ENCODE data around the gene POLL. TPM values are rescaled to one million over a fixed set of nuclear protein-coding genes. Genes with fewer than 3 reads are reported as not detected.

Gene POLL
- 25.9 TPM for total RNA-seq

DNA sequence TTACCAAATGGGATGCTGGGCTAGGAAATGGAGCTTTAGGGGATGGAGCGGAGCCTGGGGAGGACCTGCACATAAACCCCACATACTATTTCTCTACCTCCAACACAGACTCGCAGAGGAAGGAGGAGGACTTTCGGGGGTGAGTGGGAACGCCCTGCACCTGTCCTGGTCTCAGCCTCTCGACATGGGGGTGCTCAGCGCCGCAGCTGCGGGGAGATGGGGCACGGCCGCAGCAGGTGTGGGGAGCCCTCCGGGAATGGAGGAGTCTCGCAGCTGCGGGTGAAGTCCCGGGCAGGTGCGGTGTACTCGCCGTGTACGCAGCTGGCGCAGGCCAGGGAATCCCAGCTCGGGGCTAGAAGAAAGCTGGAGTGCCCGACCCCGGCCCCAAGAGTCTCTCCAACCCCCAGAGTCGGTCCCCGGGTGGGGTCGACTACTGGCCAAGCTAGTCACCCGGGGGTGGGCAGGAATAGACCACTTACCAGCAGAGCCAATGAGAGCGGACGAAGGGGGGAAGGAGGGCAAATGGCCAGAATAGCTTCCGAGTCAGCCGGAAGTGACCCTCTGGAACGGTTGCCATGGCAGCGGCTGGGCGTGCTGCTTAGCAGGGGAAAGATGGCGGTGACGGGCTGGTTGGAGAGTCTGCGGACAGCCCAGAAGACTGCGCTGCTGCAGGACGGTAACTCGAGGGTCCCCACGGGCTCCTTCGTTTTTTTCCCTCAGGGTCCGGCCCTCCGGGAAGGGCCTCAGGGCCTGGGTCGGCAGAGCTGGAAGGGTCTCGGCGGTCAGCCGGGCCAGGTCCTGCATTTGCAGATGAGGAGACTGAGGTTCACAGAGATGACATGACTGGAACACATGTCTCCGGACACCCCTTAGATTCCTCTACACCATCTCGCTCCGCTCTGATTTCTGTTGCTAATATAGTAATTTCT is at the start of gene POLL, which contains the start of gene DPCD:
POLL (minus strand) TSS at position 533 of the 929 bp plus-strand sequence. CDS start 897 bp downstream, outside the sequence.
DPCD (plus strand) TSS at position 597 of the 929 bp plus-strand sequence; CDS start at position 613, 16 bp downstream.

Small RNAs within 50 kb of the gene (small RNA-seq; reads per million reads assigned to genes)
- gene MIR3158-1 (ENCODE audit: low replicate concordance): not detected
- gene RNU6-1165P (ENCODE audit: low replicate concordance): not detected

Other genes with a start within 250 kb of the POLL start
- gene BTRC, start 234.1 kb downstream of the POLL start, total RNA-seq: 18.3 TPM
- 22.4 TPM for gene DPCD, start 64 bp upstream of the POLL start, total RNA-seq
- gene FBXW4, start 106.9 kb upstream of the POLL start, total RNA-seq: 71.4 TPM
- 5.8 TPM for gene FGF8, start 187.9 kb upstream of the POLL start, total RNA-seq
- 47.1 TPM for gene NPM3, start 195.2 kb upstream of the POLL start, total RNA-seq
- 169 TPM for gene OGA, start 230.2 kb upstream of the POLL start, total RNA-seq